ENCODE results near the gene GATAD2A. TPM values are rescaled to one million over a fixed set of nuclear protein-coding genes. Genes with fewer than 3 reads are reported as not detected.

GATAD2A gene
- total and polyA plus RNA-seq, 2 donors (not counting 1 experiment from before 2014, with no cell fraction given) = 31.7 to 63.5 TPM

DNA sequence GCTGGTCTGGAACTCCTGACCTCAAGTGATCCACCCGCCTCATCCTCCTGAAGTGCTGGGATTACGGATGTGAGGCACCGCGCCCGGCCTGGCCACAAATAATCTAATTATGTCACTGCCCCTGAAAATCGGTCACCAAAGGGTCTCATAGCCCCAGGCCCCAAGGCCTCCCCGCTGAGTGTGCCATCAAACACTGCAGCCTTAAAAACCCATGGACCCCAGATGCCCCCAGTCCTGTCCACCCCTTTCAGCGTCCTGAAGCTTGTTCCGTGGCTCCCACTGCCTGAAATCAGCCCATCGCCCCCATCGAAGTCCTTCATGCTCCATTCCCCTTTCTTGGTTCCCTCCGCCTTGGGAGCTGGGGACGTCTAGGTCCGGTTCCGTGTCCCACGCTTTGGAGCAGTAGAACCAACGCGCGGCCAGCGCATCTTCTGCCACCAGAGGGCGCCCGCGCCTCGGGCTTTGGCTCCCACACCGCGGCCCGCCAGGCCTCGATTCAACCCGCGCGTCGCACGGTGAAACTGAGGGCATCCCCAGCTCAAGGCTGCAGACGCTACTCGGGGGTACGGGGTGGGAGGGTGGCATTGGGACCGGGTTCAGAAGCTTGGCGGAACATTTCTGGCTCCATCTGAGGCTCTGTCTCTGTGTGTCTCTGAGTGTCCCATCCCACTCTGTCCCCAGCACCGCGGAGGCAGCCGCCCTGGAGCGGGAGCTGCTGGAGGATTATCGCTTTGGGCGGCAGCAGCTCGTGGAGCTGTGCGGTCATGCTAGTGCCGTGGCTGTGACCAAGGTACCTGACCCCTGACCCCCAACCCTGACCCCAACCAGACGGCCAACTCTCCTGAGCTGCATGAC lies 126.7 kb downstream of the GATAD2A start:
- no peak overlapping the region for H3K4me2 ChIP-seq (ENCODE audit: extremely low read depth, insufficient read depth, low read length)
- H3K36me3 ChIP-seq (ENCODE audit: control insufficient read depth, insufficient read depth, low read length) = peaks cover 2% of the 10 kb centered on the region
- H3K27ac ChIP-seq (ENCODE audit: insufficient read depth, low read length) = no peak overlapping the region
- TF ChIP-seq EZH2 (IDR thresholded peaks at IDR 0.05; ENCODE audit: low read length, missing control alignments) (no peak), CTCF (conservative IDR thresholded peaks at IDR 0.05 in 1 of 2, IDR thresholded peaks at IDR 0.05 in 1 of 2; ENCODE audit: low read depth in 1 of 2, low read length in 2 of 2) (peak; percentile 88 to 95)
- H3K9ac ChIP-seq (ENCODE audit: insufficient read depth, low read length) = no peak overlapping the region
- H2AFZ ChIP-seq (ENCODE audit: low read length) = no peak overlapping the region
- no peaks in the 10 kb centered on the region for H3K27me3 ChIP-seq (ENCODE audit: control insufficient read depth, insufficient read depth, low read length)
- no peak overlapping the region for H3K4me3 ChIP-seq (replicated peaks in 1 of 4; ENCODE audit: control extremely low read depth in 1 of 4, insufficient read depth in 1 of 4, low read depth in 3 of 4, low read length in 4 of 4)
- H3K4me1 ChIP-seq (ENCODE audit: control insufficient read depth, extremely low read depth, insufficient read depth, low read length) = no peaks in the 10 kb centered on the region
- DNase-seq (ENCODE audit: low read depth in 2 of 2) = peak; percentile 33 to 51
- H3K9me3 ChIP-seq (ENCODE audit: control insufficient read depth, insufficient read depth, low read depth, low read length) = no peaks in the 10 kb centered on the region
- H3K79me2 ChIP-seq (ENCODE audit: control insufficient read depth, insufficient read depth, low read length) = no peaks in the 10 kb centered on the region
- H4K20me1 ChIP-seq (ENCODE audit: control insufficient read depth, extremely low read depth, insufficient read depth, low read length) = no peaks in the 10 kb centered on the region

DNA sequence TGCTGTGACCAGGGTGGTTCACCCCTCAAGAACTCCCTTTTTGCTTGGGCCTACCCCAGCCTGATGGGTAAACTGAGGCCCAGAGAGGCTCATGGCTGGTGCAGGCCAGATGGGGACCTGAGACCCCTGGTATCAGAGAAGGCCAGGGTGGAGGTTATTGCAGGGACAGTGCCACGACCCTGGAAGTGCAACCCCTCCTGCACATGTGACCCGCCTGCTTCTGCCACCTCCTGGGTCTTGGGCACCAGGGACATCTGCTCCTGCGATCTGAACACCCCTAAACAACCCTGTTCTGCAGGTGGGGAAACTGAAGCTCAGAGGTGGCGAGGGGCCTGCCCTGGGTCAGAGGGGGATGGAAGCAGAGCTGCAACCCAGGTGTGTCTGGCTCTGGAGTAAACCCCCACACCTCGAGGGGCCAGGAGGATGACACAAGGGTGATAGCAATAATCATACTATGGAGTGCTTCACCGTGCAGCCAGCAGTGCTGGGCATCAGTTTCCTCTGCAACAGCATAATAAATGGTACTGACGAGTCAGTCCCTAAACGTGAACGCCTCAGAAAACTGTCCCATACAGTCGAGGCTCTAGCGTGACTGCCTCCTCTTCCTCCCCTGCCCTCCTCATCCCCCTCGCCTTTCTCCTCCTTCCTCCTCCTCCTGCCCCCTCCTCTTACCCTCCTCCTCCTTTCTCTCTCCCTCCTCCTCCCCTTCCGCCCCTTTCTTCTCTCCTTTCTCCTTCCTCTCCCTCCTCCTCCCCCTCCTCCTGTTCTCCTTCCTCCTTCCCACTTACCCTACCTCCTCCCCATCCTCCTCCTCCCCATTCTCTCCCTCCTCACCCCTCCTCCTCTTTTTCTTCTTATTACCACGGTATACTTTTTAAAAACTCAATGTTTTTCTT lies 127.6 kb downstream of the GATAD2A start:
- no peaks in the 10 kb centered on the region for H3K79me2 ChIP-seq (ENCODE audit: control insufficient read depth, insufficient read depth, low read length)
- no peaks in the 10 kb centered on the region for H3K36me3 ChIP-seq (ENCODE audit: control insufficient read depth, insufficient read depth, low read length)
- no peaks in the 10 kb centered on the region for H3K4me1 ChIP-seq (ENCODE audit: control insufficient read depth, extremely low read depth, insufficient read depth, low read length)
- no peak overlapping the region for H2AFZ ChIP-seq (ENCODE audit: low read length)
- no peak for DNase-seq (ENCODE audit: low read depth in 2 of 2)
- no peak overlapping the region for H3K9ac ChIP-seq (ENCODE audit: insufficient read depth, low read length)
- TF ChIP-seq CTCF (conservative IDR thresholded peaks at IDR 0.05 in 1 of 2, IDR thresholded peaks at IDR 0.05 in 1 of 2; ENCODE audit: low read depth in 1 of 2, low read length in 2 of 2) = no peak
- no peak for TF ChIP-seq EZH2 (IDR thresholded peaks at IDR 0.05; ENCODE audit: low read length, missing control alignments)
- H4K20me1 ChIP-seq (ENCODE audit: control insufficient read depth, extremely low read depth, insufficient read depth, low read length) = no peaks in the 10 kb centered on the region
- no peaks in the 10 kb centered on the region for H3K9me3 ChIP-seq (ENCODE audit: control insufficient read depth, insufficient read depth, low read depth, low read length)
- H3K27ac ChIP-seq (ENCODE audit: insufficient read depth, low read length) = no peak overlapping the region
- no peak overlapping the region for H3K4me2 ChIP-seq (ENCODE audit: extremely low read depth, insufficient read depth, low read length)
- no peaks in the 10 kb centered on the region for H3K27me3 ChIP-seq (ENCODE audit: control insufficient read depth, insufficient read depth, low read length)
- no peak overlapping the region for H3K4me3 ChIP-seq (replicated peaks in 1 of 4; ENCODE audit: control extremely low read depth in 1 of 4, insufficient read depth in 1 of 4, low read depth in 3 of 4, low read length in 4 of 4)

- no peak overlapping the region for H3K4me2 ChIP-seq (ENCODE audit: extremely low read depth, insufficient read depth, low read length)
- TF ChIP-seq CTCF (conservative IDR thresholded peaks at IDR 0.05 in 1 of 2, IDR thresholded peaks at IDR 0.05 in 1 of 2; ENCODE audit: low read depth in 1 of 2, low read length in 2 of 2) (no peak), EZH2 (IDR thresholded peaks at IDR 0.05; ENCODE audit: low read length, missing control alignments) (no peak)
Measured at GRCh38 chr19:19533841-19534240, 128.4 kb downstream of the GATAD2A start.

More at GRCh38 chr19:19533841-19534240, 128.4 kb downstream of the GATAD2A start:
- Histone ChIP-seq H2AFZ (ENCODE audit: low read length) (no peak overlapping the region), H3K27me3 (ENCODE audit: control insufficient read depth, insufficient read depth, low read length) (no peaks in the 10 kb centered on the region), H3K4me3 (replicated peaks in 1 of 4; ENCODE audit: control extremely low read depth in 1 of 4, insufficient read depth in 1 of 4, low read depth in 3 of 4, low read length in 4 of 4) (no peak overlapping the region), H4K20me1 (ENCODE audit: control insufficient read depth, extremely low read depth, insufficient read depth, low read length) (no peaks in the 10 kb centered on the region), H3K9me3 (ENCODE audit: control insufficient read depth, insufficient read depth, low read depth, low read length) (no peaks in the 10 kb centered on the region), H3K4me1 (ENCODE audit: control insufficient read depth, extremely low read depth, insufficient read depth, low read length) (no peaks in the 10 kb centered on the region), H3K79me2 (ENCODE audit: control insufficient read depth, insufficient read depth, low read length) (no peaks in the 10 kb centered on the region), H3K27ac (ENCODE audit: insufficient read depth, low read length) (no peak overlapping the region), H3K9ac (ENCODE audit: insufficient read depth, low read length) (no peak overlapping the region), H3K36me3 (ENCODE audit: control insufficient read depth, insufficient read depth, low read length) (no peaks in the 10 kb centered on the region)
- no peak for DNase-seq (ENCODE audit: low read depth in 2 of 2)

Data from fibroblast of lung (primary cell).